CD4-positive, alpha-beta T cell (primary cell): Measurements from ENCODE around the gene TARP.

Experiments
- ATAC-seq: fragments of 200-7000 bp; cut with Tn5 transposase; one replicate; pipeline ENCODE4 v1.10.0; 2022; ENCODE audit warnings: mild to moderate bottlenecking; ENCODE audit not compliant: poor library complexity
- CTCF ChIA-PET: fragments of 350-600 bp; sonication (Branson Sonifier 250); formaldehyde crosslinking; loops from one replicate; lab custom pipeline; 2021; ENCODE audit warnings: antibody characterized with exemption, inconsistent platforms; lab: Charles Lee
- POLR2A ChIA-PET: fragments of 350-600 bp; sonication (Branson Sonifier 250); formaldehyde crosslinking; loops from one replicate; lab custom pipeline; 2021; ENCODE audit warnings: antibody characterized with exemption, inconsistent platforms; lab: Charles Lee
- DNase-seq, 14 experiments: peaks; one replicate each; pipeline ENCODE4 v3.0.0-alpha.2; 2013 to 2020; ENCODE audit warnings: mixed read lengths in 2 of 14
- H3K27ac ChIP-seq, 2 donors: one replicate each; pipeline versions ENCODE4 v1.5.1 to v1.7.0; 2013; ENCODE audit warnings: low read length in 2 of 2, low read depth in 1 of 2, mild to moderate bottlenecking in 1 of 2
- H3K27me3 ChIP-seq, 2 experiments: 1 replicate in 1 of 2; 2 replicates in 1 of 2; pipeline versions ENCODE4 v1.6.1 to v1.7.0; 2013; ENCODE audit warnings: low read length in 2 of 2, control low read depth in 1 of 2, mild to moderate bottlenecking in 1 of 2, moderate library complexity in 1 of 2; ENCODE audit not compliant: insufficient read depth in 2 of 2, control insufficient read depth in 1 of 2
- H3K36me3 ChIP-seq: one replicate; pipeline ENCODE4 v1.6.1; 2013; ENCODE audit warnings: low read length, control low read depth; ENCODE audit not compliant: insufficient read depth
- H3K4me1 ChIP-seq: one replicate; pipeline ENCODE4 v1.6.1; 2013; ENCODE audit warnings: low read length, control low read depth; ENCODE audit not compliant: insufficient read depth
- H3K4me3 ChIP-seq: one replicate; pipeline ENCODE4 v1.5.1; 2013; ENCODE audit warnings: mild to moderate bottlenecking, low read length, moderate library complexity
- H3K9me3 ChIP-seq, 2 experiments: 1 replicate in 1 of 2; 2 replicates in 1 of 2; pipeline versions ENCODE4 v1.6.1 to v1.7.0; 2013; ENCODE audit warnings: low read length in 2 of 2, mild to moderate bottlenecking in 2 of 2, control low read depth in 1 of 2, moderate library complexity in 1 of 2; ENCODE audit not compliant: control insufficient read depth in 1 of 2, insufficient read depth in 1 of 2
- H3K27ac Mint-ChIP-seq: one replicate; pipeline ENCODE4 v1.8.0; 2020; ENCODE audit warnings: mixed read lengths
- H3K27me3 Mint-ChIP-seq: one replicate; pipeline ENCODE4 v1.8.0; 2021; ENCODE audit warnings: mixed read lengths
- H3K36me3 Mint-ChIP-seq: one replicate; pipeline ENCODE4 v1.8.0; 2021; ENCODE audit warnings: low read depth, mixed read lengths
- H3K4me1 Mint-ChIP-seq: one replicate; pipeline ENCODE4 v1.8.0; 2021; ENCODE audit warnings: low read depth, mixed read lengths
- H3K4me3 Mint-ChIP-seq: one replicate; pipeline ENCODE4 v1.8.0; 2020; ENCODE audit warnings: mild to moderate bottlenecking, mixed read lengths
- H3K9me3 Mint-ChIP-seq: one replicate; pipeline ENCODE4 v1.8.0; 2020; ENCODE audit warnings: mixed read lengths
- intact Hi-C, 2 experiments: fragments of 100-400 bp; cut with DNase I in 1 of 2; cut with micrococcal nuclease in 1 of 2; formaldehyde crosslinking; loops; one replicate each; pipeline versions ENCODE4 v1.15.1 to v1.9.0; 2023 to 2025; cut with DNase I, micrococcal nuclease
- TF ChIP-seq, protein P1 (sequence below): fragments of 200-600 bp; IDR thresholded peaks from one replicate; pipeline ENCODE4 v1.8.0; 2022; ENCODE audit warnings: antibody characterized with exemption, mild to moderate bottlenecking

TARP gene

DNA sequence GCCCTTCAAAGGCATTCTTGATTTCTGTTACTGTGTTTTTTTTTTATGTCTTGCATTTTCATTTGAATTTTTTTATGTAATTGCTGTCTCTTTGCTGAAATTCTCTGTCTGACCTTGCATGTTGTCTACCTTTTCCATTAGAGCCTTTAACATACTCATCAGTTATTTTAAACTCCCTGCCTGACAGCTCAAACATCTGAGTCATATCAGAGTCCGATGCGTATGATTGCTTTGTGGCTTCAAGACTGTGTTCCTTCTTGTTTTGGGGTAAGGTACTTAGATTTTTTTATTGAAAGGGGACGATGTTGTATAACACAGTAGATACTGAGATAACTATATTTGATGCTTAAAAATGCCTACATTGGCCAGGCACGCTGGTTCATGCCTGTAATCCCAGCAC lies 9.7 kb upstream of the TARP start:
- no peak overlapping the region for H3K4me3 ChIP-seq
- H3K27ac Mint-ChIP-seq, result no peak overlapping the region
- H3K27ac ChIP-seq, result no peak overlapping the region
- no peaks in the 10 kb centered on the region for H3K27me3 ChIP-seq
- TF ChIP-seq, protein P1, sequence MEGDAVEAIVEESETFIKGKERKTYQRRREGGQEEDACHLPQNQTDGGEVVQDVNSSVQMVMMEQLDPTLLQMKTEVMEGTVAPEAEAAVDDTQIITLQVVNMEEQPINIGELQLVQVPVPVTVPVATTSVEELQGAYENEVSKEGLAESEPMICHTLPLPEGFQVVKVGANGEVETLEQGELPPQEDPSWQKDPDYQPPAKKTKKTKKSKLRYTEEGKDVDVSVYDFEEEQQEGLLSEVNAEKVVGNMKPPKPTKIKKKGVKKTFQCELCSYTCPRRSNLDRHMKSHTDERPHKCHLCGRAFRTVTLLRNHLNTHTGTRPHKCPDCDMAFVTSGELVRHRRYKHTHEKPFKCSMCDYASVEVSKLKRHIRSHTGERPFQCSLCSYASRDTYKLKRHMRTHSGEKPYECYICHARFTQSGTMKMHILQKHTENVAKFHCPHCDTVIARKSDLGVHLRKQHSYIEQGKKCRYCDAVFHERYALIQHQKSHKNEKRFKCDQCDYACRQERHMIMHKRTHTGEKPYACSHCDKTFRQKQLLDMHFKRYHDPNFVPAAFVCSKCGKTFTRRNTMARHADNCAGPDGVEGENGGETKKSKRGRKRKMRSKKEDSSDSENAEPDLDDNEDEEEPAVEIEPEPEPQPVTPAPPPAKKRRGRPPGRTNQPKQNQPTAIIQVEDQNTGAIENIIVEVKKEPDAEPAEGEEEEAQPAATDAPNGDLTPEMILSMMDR, result no peak
- ATAC-seq, result no peak
- no peaks in the 10 kb centered on the region for H3K4me1 ChIP-seq
- no peak overlapping the region for H3K4me3 Mint-ChIP-seq
- no peaks in the 10 kb centered on the region for H3K36me3 ChIP-seq
- no peaks in the 10 kb centered on the region for H3K9me3 Mint-ChIP-seq
- no peaks in the 10 kb centered on the region for H3K36me3 Mint-ChIP-seq
- ChIA-PET CTCF (no interaction called here), POLR2A (no interaction called here)
- no peaks in the 10 kb centered on the region for H3K4me1 Mint-ChIP-seq
- no peak for DNase-seq
- no peaks in the 10 kb centered on the region for H3K27me3 Mint-ChIP-seq
- no peaks in the 10 kb centered on the region for H3K9me3 ChIP-seq
- intact Hi-C loops, result no loop called here

DNA sequence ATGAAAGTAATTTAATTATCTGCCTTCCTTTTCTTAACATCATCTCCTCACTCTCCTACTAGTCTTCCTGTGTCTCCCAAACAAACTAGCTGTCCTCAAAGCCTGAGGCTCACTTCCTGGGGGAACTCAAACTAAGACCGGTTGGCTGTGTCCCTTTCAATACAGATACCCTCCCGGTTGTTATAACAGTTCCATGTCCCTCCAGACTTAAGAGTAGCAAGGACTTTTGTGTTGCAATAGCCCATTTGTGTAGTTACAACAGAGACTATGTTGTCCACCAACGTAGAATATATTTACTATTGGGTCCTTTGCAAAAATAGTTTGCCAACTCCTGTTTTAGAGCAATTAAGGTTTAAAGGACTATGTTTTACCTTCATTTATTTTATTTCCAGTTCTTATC lies 8.6 kb upstream of the TARP start:
- no peak overlapping the region for H3K27ac Mint-ChIP-seq
- H3K36me3 Mint-ChIP-seq, result no peaks in the 10 kb centered on the region
- no peaks in the 10 kb centered on the region for H3K4me1 ChIP-seq
- no peaks in the 10 kb centered on the region for H3K4me1 Mint-ChIP-seq
- TF ChIP-seq, protein P1, result no peak
- no peaks in the 10 kb centered on the region for H3K27me3 ChIP-seq
- no peak overlapping the region for H3K4me3 ChIP-seq
- DNase-seq, result no peak
- H3K4me3 Mint-ChIP-seq, result no peak overlapping the region
- no peaks in the 10 kb centered on the region for H3K27me3 Mint-ChIP-seq
- CTCF ChIA-PET, result no interaction called here
- H3K36me3 ChIP-seq, result no peaks in the 10 kb centered on the region
- no peak for ATAC-seq
- intact Hi-C loops, result no loop called here
- no peaks in the 10 kb centered on the region for H3K9me3 Mint-ChIP-seq
- POLR2A ChIA-PET, result no interaction called here
- H3K9me3 ChIP-seq, result no peaks in the 10 kb centered on the region
- no peak overlapping the region for H3K27ac ChIP-seq

DNA sequence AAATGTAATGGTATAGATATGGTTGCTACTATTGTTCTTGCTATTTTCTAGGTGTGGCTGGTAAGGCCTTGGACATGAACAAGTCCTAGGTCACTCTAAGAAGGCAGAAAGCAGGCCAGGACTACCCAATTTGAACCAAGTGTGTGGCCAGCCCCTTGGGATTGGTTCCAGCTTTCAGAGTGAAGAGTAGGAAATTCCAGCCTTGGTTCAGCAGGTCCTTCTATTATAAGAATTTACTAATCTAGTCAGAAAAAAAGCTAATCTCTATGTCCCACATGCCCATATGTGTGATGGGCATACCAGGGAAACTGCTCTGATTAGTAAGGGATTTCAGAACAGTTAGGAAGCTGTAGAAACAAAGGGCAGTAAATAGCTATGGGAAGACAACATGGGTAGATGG lies 7.8 kb upstream of the TARP start:
- no peak for ATAC-seq

More for the DNA sequence above, 7.8 kb upstream of the TARP start:
- CTCF ChIA-PET, result no interaction called here
- H3K27ac ChIP-seq, result no peak overlapping the region
- TF ChIP-seq, protein P1, result no peak
- POLR2A ChIA-PET, result no interaction called here
- intact Hi-C loops, result no loop called here
- DNase-seq, result no peak
- no peak overlapping the region for H3K4me3 ChIP-seq
- Mint-ChIP-seq H3K4me3 (no peak overlapping the region), H3K9me3 (no peaks in the 10 kb centered on the region), H3K27ac (no peak overlapping the region), H3K36me3 (no peaks in the 10 kb centered on the region), H3K4me1 (no peaks in the 10 kb centered on the region), H3K27me3 (no peaks in the 10 kb centered on the region)
- no peaks in the 10 kb centered on the region for H3K9me3 ChIP-seq
- no peaks in the 10 kb centered on the region for H3K4me1 ChIP-seq
- H3K36me3 ChIP-seq, result no peaks in the 10 kb centered on the region
- H3K27me3 ChIP-seq, result no peaks in the 10 kb centered on the region
